ENCODE results near the gene TAF4B.
"Not testable (repeated sequence)": the region's sequence is repeated elsewhere in the genome, so short reads cannot be mapped to it uniquely, and the experiment has no call there.

TAF4B gene

DNA sequence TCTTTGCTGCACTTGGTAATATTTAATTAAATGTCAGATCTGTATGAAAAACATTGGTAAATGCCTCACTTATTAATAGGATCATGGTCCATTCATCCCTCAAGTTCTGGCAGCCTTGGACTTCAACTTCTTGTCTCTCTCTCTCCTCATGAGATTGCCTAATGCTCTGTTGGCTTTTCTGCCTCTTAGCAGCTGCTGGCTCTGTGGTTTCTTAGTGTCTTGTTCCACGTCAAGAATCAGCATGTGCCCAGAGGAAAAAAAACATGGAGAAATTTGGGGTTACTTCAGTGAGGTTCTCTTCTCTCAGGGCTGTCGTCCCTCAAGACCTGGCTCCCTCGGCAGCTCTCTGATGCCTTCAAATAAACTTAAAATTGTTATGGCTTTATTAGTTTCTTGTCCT is 75.4 kb downstream of the TAF4B start:
- no peaks in the 10 kb centered on the region for H3K27me3 ChIP-seq (ENCODE audit: low read length)
- H3F3A ChIP-seq (ENCODE audit: insufficient read depth): peaks cover 83% of the 10 kb centered on the region
- no peak overlapping the region for H3K4me3 ChIP-seq (ENCODE audit: insufficient read depth, low read length, poor library complexity, severe bottlenecking)

DNA sequence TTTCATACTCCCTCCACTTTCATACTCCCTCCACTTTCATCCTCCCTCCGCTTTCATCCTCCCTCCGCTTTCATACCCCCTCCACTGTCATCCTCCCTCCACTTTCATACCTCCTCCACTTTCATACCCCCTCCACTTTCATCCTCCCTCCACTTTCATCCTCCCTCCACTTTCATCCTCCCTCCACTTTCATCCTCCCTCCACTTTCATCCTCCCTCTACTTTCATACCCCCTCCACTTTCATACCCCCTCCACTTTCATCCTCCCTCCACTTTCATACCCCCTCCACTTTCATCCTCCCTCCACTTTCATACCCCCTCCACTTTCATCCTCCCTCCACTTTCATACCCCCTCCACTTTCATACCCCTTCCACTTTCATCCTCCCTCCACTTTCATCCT is 77.0 kb downstream of the TAF4B start:
- H3K4me2 ChIP-seq (ENCODE audit: low read depth, low read length, poor library complexity, severe bottlenecking); H3K9me2 ChIP-seq (replicated peaks; ENCODE audit: insufficient read depth, low read length); H2AFZ ChIP-seq (ENCODE audit: low read depth, low read length, severe bottlenecking); H3K27me3 ChIP-seq (ENCODE audit: low read length); H3K4me3 ChIP-seq (ENCODE audit: insufficient read depth, low read length, poor library complexity, severe bottlenecking); H4K20me1 ChIP-seq (ENCODE audit: low read depth, low read length); H3K9me3 ChIP-seq (ENCODE audit: insufficient read depth, low read length); H3K9ac ChIP-seq (ENCODE audit: low read length); H3K27ac ChIP-seq (ENCODE audit: low read depth, low read length): not testable (repeated sequence)
- H3F3A ChIP-seq (ENCODE audit: insufficient read depth): peaks cover 76% of the 10 kb centered on the region
- peaks cover 39% of the 10 kb centered on the region for H3K79me2 ChIP-seq (ENCODE audit: insufficient read depth, low read length)
- H3K36me3 ChIP-seq (ENCODE audit: low read length): peaks cover 32% of the 10 kb centered on the region; the same call in 1 of the 2 replicates

More for the DNA sequence above, 75.4 kb downstream of the TAF4B start:
- Histone ChIP-seq H3K4me2 (ENCODE audit: low read depth, low read length, poor library complexity, severe bottlenecking) (no peak overlapping the region), H3K79me2 (ENCODE audit: insufficient read depth, low read length) (peaks cover 33% of the 10 kb centered on the region), H3K36me3 (ENCODE audit: low read length) (peaks cover 24% of the 10 kb centered on the region; the same call in 1 of the 2 replicates), H3K9ac (ENCODE audit: low read length) (no peak overlapping the region), H3K27ac (ENCODE audit: low read depth, low read length) (peak overlapping the region; percentile 83; the same call in 1 of the 2 replicates), H3K9me3 (ENCODE audit: insufficient read depth, low read length) (no peaks in the 10 kb centered on the region), H3K9me2 (replicated peaks; ENCODE audit: insufficient read depth, low read length) (no peaks in the 10 kb centered on the region), H4K20me1 (ENCODE audit: low read depth, low read length) (no peaks in the 10 kb centered on the region), H2AFZ (ENCODE audit: low read depth, low read length, severe bottlenecking) (no peak overlapping the region)
- TF ChIP-seq, protein P1, sequence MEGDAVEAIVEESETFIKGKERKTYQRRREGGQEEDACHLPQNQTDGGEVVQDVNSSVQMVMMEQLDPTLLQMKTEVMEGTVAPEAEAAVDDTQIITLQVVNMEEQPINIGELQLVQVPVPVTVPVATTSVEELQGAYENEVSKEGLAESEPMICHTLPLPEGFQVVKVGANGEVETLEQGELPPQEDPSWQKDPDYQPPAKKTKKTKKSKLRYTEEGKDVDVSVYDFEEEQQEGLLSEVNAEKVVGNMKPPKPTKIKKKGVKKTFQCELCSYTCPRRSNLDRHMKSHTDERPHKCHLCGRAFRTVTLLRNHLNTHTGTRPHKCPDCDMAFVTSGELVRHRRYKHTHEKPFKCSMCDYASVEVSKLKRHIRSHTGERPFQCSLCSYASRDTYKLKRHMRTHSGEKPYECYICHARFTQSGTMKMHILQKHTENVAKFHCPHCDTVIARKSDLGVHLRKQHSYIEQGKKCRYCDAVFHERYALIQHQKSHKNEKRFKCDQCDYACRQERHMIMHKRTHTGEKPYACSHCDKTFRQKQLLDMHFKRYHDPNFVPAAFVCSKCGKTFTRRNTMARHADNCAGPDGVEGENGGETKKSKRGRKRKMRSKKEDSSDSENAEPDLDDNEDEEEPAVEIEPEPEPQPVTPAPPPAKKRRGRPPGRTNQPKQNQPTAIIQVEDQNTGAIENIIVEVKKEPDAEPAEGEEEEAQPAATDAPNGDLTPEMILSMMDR (IDR thresholded peaks at IDR 0.05; ENCODE audit: insufficient read depth, low read length, poor library complexity, severe bottlenecking): no peak
- TF ChIP-seq EZH2phosphoT487 (conservative IDR thresholded peaks at IDR 0.05; ENCODE audit: low read length): no peak

DNA sequence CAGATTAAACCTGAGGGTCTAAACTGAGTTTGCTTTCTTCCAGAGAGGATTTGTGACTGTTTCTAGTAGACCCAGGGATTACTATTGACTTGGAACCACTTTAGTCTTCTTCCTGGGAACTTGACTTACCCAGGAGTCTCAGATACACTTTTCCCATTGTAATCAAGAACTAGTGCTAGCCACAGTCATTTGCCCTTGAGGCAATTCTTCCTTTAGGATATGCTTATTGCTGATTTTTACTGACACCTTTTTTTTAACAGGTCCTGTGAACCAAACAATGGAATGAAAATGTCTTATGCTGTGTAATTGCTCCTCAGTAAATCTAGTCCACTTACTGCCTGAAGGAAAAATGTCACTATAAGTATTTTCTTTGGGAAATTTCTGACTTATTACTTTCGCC is 78.3 kb downstream of the TAF4B start:
- H2AFZ ChIP-seq (ENCODE audit: low read depth, low read length, severe bottlenecking): no peak overlapping the region
- no peak for TF ChIP-seq EZH2phosphoT487 (conservative IDR thresholded peaks at IDR 0.05; ENCODE audit: low read length)
- TF ChIP-seq, protein P1 (IDR thresholded peaks at IDR 0.05; ENCODE audit: insufficient read depth, low read length, poor library complexity, severe bottlenecking): no peak
- no peaks in the 10 kb centered on the region for H3K27me3 ChIP-seq (ENCODE audit: low read length)
- H3K27ac ChIP-seq (ENCODE audit: low read depth, low read length): peak overlapping the region; percentile 0; the same call in 1 of the 2 replicates
- no peak overlapping the region for H3K9ac ChIP-seq (ENCODE audit: low read length)
- H3K9me2 ChIP-seq (replicated peaks; ENCODE audit: insufficient read depth, low read length): no peaks in the 10 kb centered on the region
- no peak overlapping the region for H3K4me3 ChIP-seq (ENCODE audit: insufficient read depth, low read length, poor library complexity, severe bottlenecking)
- no peaks in the 10 kb centered on the region for H4K20me1 ChIP-seq (ENCODE audit: low read depth, low read length)
- H3K79me2 ChIP-seq (ENCODE audit: insufficient read depth, low read length): peaks cover 38% of the 10 kb centered on the region
- H3K4me2 ChIP-seq (ENCODE audit: low read depth, low read length, poor library complexity, severe bottlenecking): no peak overlapping the region
- peaks cover 40% of the 10 kb centered on the region; the same call in 1 of the 2 replicates for H3K36me3 ChIP-seq (ENCODE audit: low read length)
- H3K9me3 ChIP-seq (ENCODE audit: insufficient read depth, low read length): no peaks in the 10 kb centered on the region
- H3F3A ChIP-seq (ENCODE audit: insufficient read depth): peaks cover 68% of the 10 kb centered on the region

DNA sequence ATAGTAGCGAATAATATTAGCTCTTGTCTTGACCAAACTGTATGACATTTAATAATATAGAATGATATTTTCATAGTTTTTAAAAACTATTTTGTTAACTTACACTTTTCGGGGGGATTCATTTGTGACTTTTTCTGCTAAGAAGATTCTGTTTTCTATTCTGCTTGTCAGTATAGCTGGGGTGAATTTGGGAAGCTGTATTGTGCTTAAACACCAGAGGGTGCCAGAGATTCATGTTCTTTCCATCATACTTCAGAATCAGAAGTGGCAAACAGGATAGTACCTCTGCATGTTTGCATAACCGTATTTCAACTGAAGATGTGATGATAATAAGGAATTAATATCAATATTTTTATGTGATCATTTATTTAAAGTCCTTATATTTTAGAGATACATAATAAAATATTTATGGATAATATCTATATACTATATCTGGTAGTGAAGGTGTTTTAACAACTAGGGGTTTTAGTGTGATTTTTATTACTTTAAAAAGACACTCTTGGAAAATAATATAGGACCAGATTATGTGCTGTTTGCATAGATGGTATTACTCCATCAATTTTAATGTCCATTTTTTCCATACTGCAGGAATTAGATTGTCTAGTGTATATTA is 81.0 kb downstream of the TAF4B start:
- no peak overlapping the region for H2AFZ ChIP-seq (ENCODE audit: low read depth, low read length, severe bottlenecking)
- no peaks in the 10 kb centered on the region for H3K9me2 ChIP-seq (replicated peaks; ENCODE audit: insufficient read depth, low read length)

More for the DNA sequence above, 81.0 kb downstream of the TAF4B start:
- TF ChIP-seq, protein P1 (IDR thresholded peaks at IDR 0.05; ENCODE audit: insufficient read depth, low read length, poor library complexity, severe bottlenecking): peak; percentile 83
- TF ChIP-seq EZH2phosphoT487 (conservative IDR thresholded peaks at IDR 0.05; ENCODE audit: low read length): no peak
- Histone ChIP-seq H3K9me3 (ENCODE audit: insufficient read depth, low read length) (no peaks in the 10 kb centered on the region), H3K4me3 (ENCODE audit: insufficient read depth, low read length, poor library complexity, severe bottlenecking) (no peak overlapping the region), H3K27me3 (ENCODE audit: low read length) (no peaks in the 10 kb centered on the region), H3K4me2 (ENCODE audit: low read depth, low read length, poor library complexity, severe bottlenecking) (no peak overlapping the region), H3K79me2 (ENCODE audit: insufficient read depth, low read length) (peaks cover 19% of the 10 kb centered on the region), H3F3A (ENCODE audit: insufficient read depth) (peaks cover 56% of the 10 kb centered on the region), H4K20me1 (ENCODE audit: low read depth, low read length) (no peaks in the 10 kb centered on the region), H3K27ac (ENCODE audit: low read depth, low read length) (no peak overlapping the region), H3K36me3 (ENCODE audit: low read length) (peaks cover 46% of the 10 kb centered on the region; the same call in 1 of the 2 replicates), H3K9ac (ENCODE audit: low read length) (no peak overlapping the region)

All from SU-DHL-6 (cell line).